Measurements from ENCODE around the gene LINC01488. TPM values are rescaled to one million over a fixed set of nuclear protein-coding genes. Genes with fewer than 3 reads are reported as not detected.
A peak's percentile ranks its signal among the peaks of the same experiment; 100 is the strongest.

LINC01488 gene
- total and polyA plus RNA-seq, 9 of the 15 experiments (the other 6 are each of a cell fraction or from before 2014, with no cell fraction given), result not detected

DNA sequence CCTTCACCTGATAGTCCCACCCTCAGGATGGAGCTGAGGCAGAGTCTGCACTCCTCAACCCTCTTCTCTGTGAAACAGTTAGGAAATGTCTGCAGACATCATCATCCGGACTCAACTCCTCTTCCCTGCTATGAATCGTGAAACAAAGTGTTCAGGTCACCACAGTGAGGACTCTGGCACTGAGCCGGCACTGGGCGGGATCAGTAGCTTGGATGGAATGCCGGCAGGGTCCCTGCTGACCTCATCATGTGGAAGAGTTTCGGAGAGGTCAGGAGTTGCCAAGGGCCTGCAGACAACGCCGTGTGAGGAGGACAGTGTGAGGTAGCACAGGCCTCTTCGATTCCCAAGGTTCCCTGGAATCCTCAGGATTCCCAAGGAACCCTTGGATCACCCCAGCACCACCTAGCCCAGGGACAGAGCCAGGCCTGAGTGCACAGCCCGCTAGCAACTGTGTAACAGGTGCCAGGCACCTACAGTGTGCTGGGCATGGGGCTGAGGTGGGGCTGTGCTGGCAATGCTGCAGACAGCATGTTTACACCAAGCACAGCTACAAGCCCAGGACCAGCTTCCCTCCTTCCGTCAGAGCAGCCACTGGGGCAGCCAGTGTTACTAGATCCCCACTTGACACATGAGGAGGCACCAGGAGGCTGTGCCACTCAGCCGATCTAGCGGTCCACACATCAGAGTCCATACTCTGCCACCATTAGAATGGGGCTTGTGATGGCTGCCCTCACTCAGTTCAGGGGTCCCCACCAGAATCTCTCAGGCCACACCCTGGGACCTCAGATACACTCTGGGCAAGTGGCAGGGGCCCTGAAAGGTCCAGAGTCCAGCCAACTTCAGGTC lies 693 bp upstream of the LINC01488 start:
- H4K20me1 ChIP-seq (replicated peaks; ENCODE audit: control insufficient read depth, insufficient read depth, low read length), result no peaks in the 10 kb centered on the region
- DNase-seq (ENCODE audit: extremely low read depth in 1 of 4, low spot score in 3 of 4) (no peak), FAIRE-seq (no peak), ATAC-seq (no peak)
- H3K4me1 ChIP-seq (replicated peaks in 1 of 2; ENCODE audit: control insufficient read depth in 2 of 2, insufficient read depth in 2 of 2, low read length in 2 of 2), result peaks cover 0 to 39% of the 10 kb centered on the region in 2 experiments; a peak in 2 of 5 replicates
- 7% methylated on average over 13 of the region's 13 CpGs for WGBS (ENCODE audit: insufficient coverage, low coverage, missing lambda C conversion rate)
- H3K9me3 ChIP-seq (replicated peaks; ENCODE audit: control insufficient read depth, insufficient read depth, low read depth, low read length), result no peaks in the 10 kb centered on the region
- H3K79me2 ChIP-seq (ENCODE audit: control insufficient read depth, insufficient read depth, low read length), result no peaks in the 10 kb centered on the region
- peak overlapping the region in 1 of 2 experiments; percentile 58; a peak in 2 of 4 replicates for H3K9ac ChIP-seq (ENCODE audit: insufficient read depth in 1 of 2, low read depth in 2 of 2, low read length in 2 of 2)
- no peak overlapping the region for H2AFZ ChIP-seq (ENCODE audit: low read depth, low read length)
- intact Hi-C loops (cut with micrococcal nuclease) (no loop called here), in situ Hi-C loops (cut with MboI) (no loop called here)
- H3K27ac ChIP-seq (ENCODE audit: extremely low read depth, low read depth, low read length), result no peak overlapping the region
- peaks cover 20 to 64% of the 10 kb centered on the region in 2 experiments for H3K27me3 ChIP-seq (ENCODE audit: control insufficient read depth in 2 of 2, insufficient read depth in 2 of 2, low read length in 2 of 2)
- CTCF ChIA-PET (ENCODE audit: low intra/inter-chr PET ratio), result no interaction called here
- no TSS peak for BruUV-seq (replicated peaks)
- H3K36me3 ChIP-seq (ENCODE audit: control insufficient read depth, insufficient read depth, low read length), result no peaks in the 10 kb centered on the region
- POLR2A ChIA-PET, result interaction anchor here (0.7 to 0.9 kb wide), 3 partner anchors 12 to 15 kb away, joined by 3 read pairs; no protein-coding TSS in a partner anchor
- no peak overlapping the region for H3K4me3 ChIP-seq
- H3K9me1 ChIP-seq (ENCODE audit: control insufficient read depth, insufficient read depth, low read length), result no peaks in the 10 kb centered on the region
- no peak overlapping the region for H3K4me2 ChIP-seq (ENCODE audit: insufficient read depth, low read length)
- TF ChIP-seq HBP1 (CRISPR knock-in tag; IDR thresholded peaks at IDR 0.05) (no peak), HMGN3 (IDR thresholded peaks at IDR 0.05; ENCODE audit: borderline replicate concordance, extremely low read depth, insufficient read length, low read depth, low read length) (no peak), GTF2E2 (tag; IDR thresholded peaks at IDR 0.05) (no peak), MEF2D (tag; conservative IDR thresholded peaks at IDR 0.05; ENCODE audit: low read depth) (no peak), MLLT1 (IDR thresholded peaks at IDR 0.05) (no peak), TCFL5 (CRISPR knock-in tag; conservative IDR thresholded peaks at IDR 0.05) (no peak), PHB2 (IDR thresholded peaks at IDR 0.05; ENCODE audit: low read depth) (no peak)
- TF ChIP-seq, protein P1, sequence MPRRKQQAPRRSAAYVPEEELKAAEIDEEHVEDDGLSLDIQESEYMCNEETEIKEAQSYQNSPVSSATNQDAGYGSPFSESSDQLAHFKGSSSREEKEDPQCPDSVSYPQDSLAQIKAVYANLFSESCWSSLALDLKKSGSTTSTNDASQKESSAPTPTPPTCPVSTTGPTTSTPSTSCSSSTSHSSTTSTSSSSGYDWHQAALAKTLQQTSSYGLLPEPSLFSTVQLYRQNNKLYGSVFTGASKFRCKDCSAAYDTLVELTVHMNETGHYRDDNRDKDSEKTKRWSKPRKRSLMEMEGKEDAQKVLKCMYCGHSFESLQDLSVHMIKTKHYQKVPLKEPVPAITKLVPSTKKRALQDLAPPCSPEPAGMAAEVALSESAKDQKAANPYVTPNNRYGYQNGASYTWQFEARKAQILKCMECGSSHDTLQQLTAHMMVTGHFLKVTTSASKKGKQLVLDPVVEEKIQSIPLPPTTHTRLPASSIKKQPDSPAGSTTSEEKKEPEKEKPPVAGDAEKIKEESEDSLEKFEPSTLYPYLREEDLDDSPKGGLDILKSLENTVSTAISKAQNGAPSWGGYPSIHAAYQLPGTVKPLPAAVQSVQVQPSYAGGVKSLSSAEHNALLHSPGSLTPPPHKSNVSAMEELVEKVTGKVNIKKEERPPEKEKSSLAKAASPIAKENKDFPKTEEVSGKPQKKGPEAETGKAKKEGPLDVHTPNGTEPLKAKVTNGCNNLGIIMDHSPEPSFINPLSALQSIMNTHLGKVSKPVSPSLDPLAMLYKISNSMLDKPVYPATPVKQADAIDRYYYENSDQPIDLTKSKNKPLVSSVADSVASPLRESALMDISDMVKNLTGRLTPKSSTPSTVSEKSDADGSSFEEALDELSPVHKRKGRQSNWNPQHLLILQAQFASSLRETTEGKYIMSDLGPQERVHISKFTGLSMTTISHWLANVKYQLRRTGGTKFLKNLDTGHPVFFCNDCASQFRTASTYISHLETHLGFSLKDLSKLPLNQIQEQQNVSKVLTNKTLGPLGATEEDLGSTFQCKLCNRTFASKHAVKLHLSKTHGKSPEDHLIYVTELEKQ (CRISPR knock-in tag; IDR thresholded peaks at IDR 0.05), result no peak
- TF ChIP-seq, protein P2, sequence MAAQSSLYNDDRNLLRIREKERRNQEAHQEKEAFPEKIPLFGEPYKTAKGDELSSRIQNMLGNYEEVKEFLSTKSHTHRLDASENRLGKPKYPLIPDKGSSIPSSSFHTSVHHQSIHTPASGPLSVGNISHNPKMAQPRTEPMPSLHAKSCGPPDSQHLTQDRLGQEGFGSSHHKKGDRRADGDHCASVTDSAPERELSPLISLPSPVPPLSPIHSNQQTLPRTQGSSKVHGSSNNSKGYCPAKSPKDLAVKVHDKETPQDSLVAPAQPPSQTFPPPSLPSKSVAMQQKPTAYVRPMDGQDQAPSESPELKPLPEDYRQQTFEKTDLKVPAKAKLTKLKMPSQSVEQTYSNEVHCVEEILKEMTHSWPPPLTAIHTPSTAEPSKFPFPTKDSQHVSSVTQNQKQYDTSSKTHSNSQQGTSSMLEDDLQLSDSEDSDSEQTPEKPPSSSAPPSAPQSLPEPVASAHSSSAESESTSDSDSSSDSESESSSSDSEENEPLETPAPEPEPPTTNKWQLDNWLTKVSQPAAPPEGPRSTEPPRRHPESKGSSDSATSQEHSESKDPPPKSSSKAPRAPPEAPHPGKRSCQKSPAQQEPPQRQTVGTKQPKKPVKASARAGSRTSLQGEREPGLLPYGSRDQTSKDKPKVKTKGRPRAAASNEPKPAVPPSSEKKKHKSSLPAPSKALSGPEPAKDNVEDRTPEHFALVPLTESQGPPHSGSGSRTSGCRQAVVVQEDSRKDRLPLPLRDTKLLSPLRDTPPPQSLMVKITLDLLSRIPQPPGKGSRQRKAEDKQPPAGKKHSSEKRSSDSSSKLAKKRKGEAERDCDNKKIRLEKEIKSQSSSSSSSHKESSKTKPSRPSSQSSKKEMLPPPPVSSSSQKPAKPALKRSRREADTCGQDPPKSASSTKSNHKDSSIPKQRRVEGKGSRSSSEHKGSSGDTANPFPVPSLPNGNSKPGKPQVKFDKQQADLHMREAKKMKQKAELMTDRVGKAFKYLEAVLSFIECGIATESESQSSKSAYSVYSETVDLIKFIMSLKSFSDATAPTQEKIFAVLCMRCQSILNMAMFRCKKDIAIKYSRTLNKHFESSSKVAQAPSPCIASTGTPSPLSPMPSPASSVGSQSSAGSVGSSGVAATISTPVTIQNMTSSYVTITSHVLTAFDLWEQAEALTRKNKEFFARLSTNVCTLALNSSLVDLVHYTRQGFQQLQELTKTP (IDR thresholded peaks at IDR 0.05; ENCODE audit: low read depth in 1 of 2, partially characterized antibody in 2 of 2), result no peak

Measured in K562 (cell line).